PFSK-1 (cell line): Measurements from ENCODE around the gene AGXT2.

Experiments used
- SIN3A ChIP-seq: IDR thresholded peaks from 2 replicates; pipeline ENCODE4 v1.6.1; 2012; ENCODE audit warnings: mild to moderate bottlenecking, low read length, moderate library complexity, borderline replicate concordance; ENCODE audit not compliant: insufficient read depth
- TF ChIP-seq, protein P1 (sequence below), 2 experiments: IDR thresholded peaks; 2 replicates each; pipeline versions ENCODE4 v1.6.1 to v1.8.0; 2011 to 2012; ENCODE audit warnings: low read depth in 2 of 2, low read length in 2 of 2, control low read depth in 1 of 2, inconsistent platforms in 1 of 2, mild to moderate bottlenecking in 1 of 2, moderate library complexity in 1 of 2; ENCODE audit not compliant: insufficient read depth in 1 of 2

GRCh38 chr5:34959323-34959722 lies 88.4 kb downstream of the AGXT2 start:
- TF ChIP-seq, protein P1, sequence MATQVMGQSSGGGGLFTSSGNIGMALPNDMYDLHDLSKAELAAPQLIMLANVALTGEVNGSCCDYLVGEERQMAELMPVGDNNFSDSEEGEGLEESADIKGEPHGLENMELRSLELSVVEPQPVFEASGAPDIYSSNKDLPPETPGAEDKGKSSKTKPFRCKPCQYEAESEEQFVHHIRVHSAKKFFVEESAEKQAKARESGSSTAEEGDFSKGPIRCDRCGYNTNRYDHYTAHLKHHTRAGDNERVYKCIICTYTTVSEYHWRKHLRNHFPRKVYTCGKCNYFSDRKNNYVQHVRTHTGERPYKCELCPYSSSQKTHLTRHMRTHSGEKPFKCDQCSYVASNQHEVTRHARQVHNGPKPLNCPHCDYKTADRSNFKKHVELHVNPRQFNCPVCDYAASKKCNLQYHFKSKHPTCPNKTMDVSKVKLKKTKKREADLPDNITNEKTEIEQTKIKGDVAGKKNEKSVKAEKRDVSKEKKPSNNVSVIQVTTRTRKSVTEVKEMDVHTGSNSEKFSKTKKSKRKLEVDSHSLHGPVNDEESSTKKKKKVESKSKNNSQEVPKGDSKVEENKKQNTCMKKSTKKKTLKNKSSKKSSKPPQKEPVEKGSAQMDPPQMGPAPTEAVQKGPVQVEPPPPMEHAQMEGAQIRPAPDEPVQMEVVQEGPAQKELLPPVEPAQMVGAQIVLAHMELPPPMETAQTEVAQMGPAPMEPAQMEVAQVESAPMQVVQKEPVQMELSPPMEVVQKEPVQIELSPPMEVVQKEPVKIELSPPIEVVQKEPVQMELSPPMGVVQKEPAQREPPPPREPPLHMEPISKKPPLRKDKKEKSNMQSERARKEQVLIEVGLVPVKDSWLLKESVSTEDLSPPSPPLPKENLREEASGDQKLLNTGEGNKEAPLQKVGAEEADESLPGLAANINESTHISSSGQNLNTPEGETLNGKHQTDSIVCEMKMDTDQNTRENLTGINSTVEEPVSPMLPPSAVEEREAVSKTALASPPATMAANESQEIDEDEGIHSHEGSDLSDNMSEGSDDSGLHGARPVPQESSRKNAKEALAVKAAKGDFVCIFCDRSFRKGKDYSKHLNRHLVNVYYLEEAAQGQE (IDR thresholded peaks at IDR 0.05; ENCODE audit: insufficient read depth in 1 of 2, low read depth in 2 of 2, low read length in 2 of 2): no peak
- TF ChIP-seq SIN3A: no peak
